GM18909 (cell line): ENCODE data around the gene PYGB.
"Not testable (repeated sequence)": the region's sequence is repeated elsewhere in the genome, so short reads cannot be mapped to it uniquely, and the experiment has no call there.

Source experiments
- ATAC-seq: cut with Tn5 transposase; IDR thresholded peaks from one replicate; pipeline ENCODE4 v1.9.1; 2021; ENCODE audit warnings: mild to moderate bottlenecking; ENCODE audit not compliant: unreplicated experiment, poor library complexity

PYGB gene

GRCh38 chr20:25308083-25308491 is 60.2 kb downstream of the PYGB start:
- no peak for ATAC-seq

- no peak for ATAC-seq
These were observed 60.9 kb downstream of the PYGB start for GRCh38 chr20:25308671-25309394.

GRCh38 chr20:25309395-25310267 is 61.7 kb downstream of the PYGB start:
- peak; percentile 1 for ATAC-seq

GRCh38 chr20:25310268-25310920 is 62.5 kb downstream of the PYGB start:
- ATAC-seq: peak; percentile 91

GRCh38 chr20:25310921-25311728 is 63.2 kb downstream of the PYGB start:
- no peak for ATAC-seq

GRCh38 chr20:25312716-25313115 is 64.8 kb downstream of the PYGB start:
- not testable (repeated sequence) for ATAC-seq

GRCh38 chr20:25313593-25313992 is 65.7 kb downstream of the PYGB start:
- no peak for ATAC-seq

GRCh38 chr20:25314497-25315417 is 66.9 kb downstream of the PYGB start:
- no peak for ATAC-seq

- ATAC-seq: no peak
These were observed 67.7 kb downstream of the PYGB start for GRCh38 chr20:25315418-25316210.

- ATAC-seq: no peak
These were observed 68.8 kb downstream of the PYGB start for GRCh38 chr20:25316506-25317190.

- no peak for ATAC-seq
These were observed 69.6 kb downstream of the PYGB start for GRCh38 chr20:25317351-25318075.

- peak; percentile 90 for ATAC-seq
These were observed 70.8 kb downstream of the PYGB start for GRCh38 chr20:25318471-25319240.

GRCh38 chr20:25319241-25320034 is 71.6 kb downstream of the PYGB start:
- ATAC-seq: peak; percentile 20

GRCh38 chr20:25320035-25320800 is 72.3 kb downstream of the PYGB start:
- ATAC-seq: no peak

GRCh38 chr20:25321262-25321831 is 73.5 kb downstream of the PYGB start:
- no peak for ATAC-seq
